Breast epithelium (tissue), 3 donors: ENCODE data around the gene DDR2.

ENCODE experiments used
- CTCF ChIP-seq, 3 donors: fragments of 450-650 bp; IDR thresholded peaks; one replicate each; pipeline ENCODE4 v1.5.1; 2016 to 2017; ENCODE audit warnings: antibody characterized with exemption in 3 of 3, mild to moderate bottlenecking in 3 of 3, moderate library complexity in 3 of 3
- POLR2A ChIP-seq: fragments of 450-650 bp; IDR thresholded peaks from one replicate; pipeline ENCODE4 v1.6.1; 2016; ENCODE audit warnings: antibody characterized with exemption, mild to moderate bottlenecking, moderate library complexity

GRCh38 chr1:162633081-162633762, 958 bp downstream of the DDR2 start:
- TF ChIP-seq CTCF (IDR thresholded peaks at IDR 0.05) (no peak), POLR2A (no peak)
